Lower leg skin (tissue), 3 donors: ENCODE data around the gene RRP15.

Source experiments
- POLR2A ChIP-seq, 2 donors: fragments of 450-650 bp; IDR thresholded peaks; one replicate each; pipeline ENCODE4 v1.6.1; 2016 to 2017; ENCODE audit warnings: antibody characterized with exemption in 2 of 2, mild to moderate bottlenecking in 1 of 2, moderate library complexity in 1 of 2
- TF ChIP-seq, protein P1 (sequence below), 3 donors: fragments of 450-650 bp; IDR thresholded peaks; one replicate each; pipeline ENCODE4 v1.5.1; 2016; ENCODE audit warnings: antibody characterized with exemption in 3 of 3, mild to moderate bottlenecking in 3 of 3, moderate library complexity in 2 of 3

DNA sequence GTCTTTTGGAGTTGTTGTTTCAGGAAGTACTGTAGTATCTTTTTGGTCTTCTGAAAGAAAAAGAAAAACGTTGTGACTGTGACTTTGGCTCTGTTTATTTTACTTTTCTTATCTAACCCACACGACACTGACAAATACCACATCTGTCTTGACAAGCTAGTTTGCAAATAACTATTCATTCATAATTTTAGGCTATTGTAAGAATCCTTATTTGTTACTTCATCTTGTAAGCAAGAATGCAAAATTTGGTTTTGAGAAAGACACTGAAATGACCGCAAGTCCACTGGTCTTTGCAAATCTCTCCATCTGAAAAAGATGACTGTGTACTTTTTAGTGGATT is 72.8 kb downstream of the RRP15 start:
- TF ChIP-seq POLR2A (IDR thresholded peaks at IDR 0.05) = no peak
- TF ChIP-seq, protein P1, sequence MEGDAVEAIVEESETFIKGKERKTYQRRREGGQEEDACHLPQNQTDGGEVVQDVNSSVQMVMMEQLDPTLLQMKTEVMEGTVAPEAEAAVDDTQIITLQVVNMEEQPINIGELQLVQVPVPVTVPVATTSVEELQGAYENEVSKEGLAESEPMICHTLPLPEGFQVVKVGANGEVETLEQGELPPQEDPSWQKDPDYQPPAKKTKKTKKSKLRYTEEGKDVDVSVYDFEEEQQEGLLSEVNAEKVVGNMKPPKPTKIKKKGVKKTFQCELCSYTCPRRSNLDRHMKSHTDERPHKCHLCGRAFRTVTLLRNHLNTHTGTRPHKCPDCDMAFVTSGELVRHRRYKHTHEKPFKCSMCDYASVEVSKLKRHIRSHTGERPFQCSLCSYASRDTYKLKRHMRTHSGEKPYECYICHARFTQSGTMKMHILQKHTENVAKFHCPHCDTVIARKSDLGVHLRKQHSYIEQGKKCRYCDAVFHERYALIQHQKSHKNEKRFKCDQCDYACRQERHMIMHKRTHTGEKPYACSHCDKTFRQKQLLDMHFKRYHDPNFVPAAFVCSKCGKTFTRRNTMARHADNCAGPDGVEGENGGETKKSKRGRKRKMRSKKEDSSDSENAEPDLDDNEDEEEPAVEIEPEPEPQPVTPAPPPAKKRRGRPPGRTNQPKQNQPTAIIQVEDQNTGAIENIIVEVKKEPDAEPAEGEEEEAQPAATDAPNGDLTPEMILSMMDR (IDR thresholded peaks at IDR 0.05) = no peak
